ENCODE data around the gene CKAP2. TPM values are rescaled to one million over a fixed set of nuclear protein-coding genes. Genes with fewer than 3 reads are reported as not detected.

Gene CKAP2
- total RNA-seq, 1 donor from 2014 or later = 49.4 TPM

DNA sequence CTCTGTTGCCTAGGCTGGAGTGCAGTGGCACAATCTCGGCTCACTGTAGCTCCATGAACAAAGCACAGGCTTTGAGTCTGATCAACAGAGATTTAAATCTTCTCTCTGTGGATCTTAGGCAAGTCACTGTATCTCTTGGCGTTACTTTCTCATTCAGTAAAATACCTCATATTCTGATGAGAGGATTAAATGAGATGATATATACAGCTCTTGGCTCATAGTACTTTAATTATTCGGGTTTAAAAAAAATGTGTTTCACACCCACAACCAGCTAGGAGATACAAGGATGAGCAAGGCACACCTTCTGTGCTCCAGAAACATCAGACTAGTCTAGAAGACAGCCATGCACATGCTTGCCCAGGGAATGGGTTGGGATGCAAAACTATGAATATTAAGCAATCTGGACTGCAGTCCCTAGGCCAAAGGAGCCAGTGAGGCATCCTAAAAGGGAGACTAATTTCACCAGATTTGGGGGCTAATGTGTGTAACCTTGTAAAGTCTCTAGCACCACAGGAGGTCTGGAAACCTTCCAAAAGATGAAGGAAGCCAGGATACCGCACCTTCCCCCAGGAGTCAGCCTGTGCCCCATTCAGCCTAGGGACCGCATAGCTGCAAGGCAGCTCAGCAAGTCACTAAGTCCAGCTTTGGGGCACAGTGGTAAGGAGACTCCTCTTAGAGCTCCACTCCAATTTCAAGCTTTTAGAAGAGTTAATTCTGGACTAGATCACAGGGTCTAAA, 7.3 kb upstream of the CKAP2 start:
- no peaks in the 10 kb centered on the region for H3K9me3 Mint-ChIP-seq (ENCODE audit: low read depth)
- no peak overlapping the region for H3K27ac Mint-ChIP-seq
- peaks cover 14% of the 10 kb centered on the region for H3K4me1 Mint-ChIP-seq (ENCODE audit: low read depth)
- DNase-seq (ENCODE audit: low spot score, unreplicated experiment) = no peak
- H3K4me3 Mint-ChIP-seq (ENCODE audit: low read depth) = no peak overlapping the region
- H3K36me3 Mint-ChIP-seq (ENCODE audit: insufficient read depth) = peaks cover 7% of the 10 kb centered on the region
- TF ChIP-seq, protein P1, sequence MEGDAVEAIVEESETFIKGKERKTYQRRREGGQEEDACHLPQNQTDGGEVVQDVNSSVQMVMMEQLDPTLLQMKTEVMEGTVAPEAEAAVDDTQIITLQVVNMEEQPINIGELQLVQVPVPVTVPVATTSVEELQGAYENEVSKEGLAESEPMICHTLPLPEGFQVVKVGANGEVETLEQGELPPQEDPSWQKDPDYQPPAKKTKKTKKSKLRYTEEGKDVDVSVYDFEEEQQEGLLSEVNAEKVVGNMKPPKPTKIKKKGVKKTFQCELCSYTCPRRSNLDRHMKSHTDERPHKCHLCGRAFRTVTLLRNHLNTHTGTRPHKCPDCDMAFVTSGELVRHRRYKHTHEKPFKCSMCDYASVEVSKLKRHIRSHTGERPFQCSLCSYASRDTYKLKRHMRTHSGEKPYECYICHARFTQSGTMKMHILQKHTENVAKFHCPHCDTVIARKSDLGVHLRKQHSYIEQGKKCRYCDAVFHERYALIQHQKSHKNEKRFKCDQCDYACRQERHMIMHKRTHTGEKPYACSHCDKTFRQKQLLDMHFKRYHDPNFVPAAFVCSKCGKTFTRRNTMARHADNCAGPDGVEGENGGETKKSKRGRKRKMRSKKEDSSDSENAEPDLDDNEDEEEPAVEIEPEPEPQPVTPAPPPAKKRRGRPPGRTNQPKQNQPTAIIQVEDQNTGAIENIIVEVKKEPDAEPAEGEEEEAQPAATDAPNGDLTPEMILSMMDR (IDR thresholded peaks at IDR 0.05; ENCODE audit: unreplicated experiment) = no peak
- no peaks in the 10 kb centered on the region for H3K27me3 Mint-ChIP-seq

DNA sequence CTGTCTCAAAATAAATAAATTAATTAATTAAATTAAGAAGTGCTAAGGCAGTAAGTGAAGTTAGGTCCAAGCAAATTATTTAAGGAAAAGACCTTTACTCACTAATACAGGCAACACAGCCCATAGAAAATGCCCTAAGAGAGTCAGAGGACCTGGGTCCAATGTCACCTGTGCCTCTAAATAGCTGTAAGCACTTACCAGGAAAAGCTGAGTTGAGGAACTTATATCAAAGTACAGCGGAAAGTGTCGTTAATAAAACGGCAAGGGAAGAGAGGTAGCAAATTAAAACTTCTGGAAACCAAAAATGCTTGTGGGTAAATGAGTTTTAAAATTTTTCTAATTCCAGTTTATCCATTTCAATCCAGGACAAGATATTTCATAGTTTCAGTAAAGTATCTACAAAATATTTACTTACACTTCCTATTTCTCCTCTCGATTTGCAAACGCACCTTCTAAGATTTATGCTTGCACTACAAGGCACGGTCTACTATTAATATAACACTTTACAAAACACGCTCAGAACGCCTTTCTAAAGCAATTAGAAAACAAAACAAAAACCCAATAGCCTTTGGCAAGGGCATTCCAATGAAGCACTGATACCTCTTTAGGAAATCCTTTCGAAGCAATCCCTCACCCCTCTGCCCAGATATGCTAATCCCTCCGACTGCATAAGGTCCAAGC, 5.8 kb upstream of the CKAP2 start:
- TF ChIP-seq, protein P1 (IDR thresholded peaks at IDR 0.05; ENCODE audit: unreplicated experiment) = no peak
- Mint-ChIP-seq H3K4me1 (ENCODE audit: low read depth) (peaks cover 25% of the 10 kb centered on the region), H3K4me3 (ENCODE audit: low read depth) (peak overlapping the region; percentile 91), H3K27me3 (no peaks in the 10 kb centered on the region), H3K9me3 (ENCODE audit: low read depth) (no peaks in the 10 kb centered on the region), H3K36me3 (ENCODE audit: insufficient read depth) (peaks cover 7% of the 10 kb centered on the region), H3K27ac (peak overlapping the region; percentile 97)
- no peak for DNase-seq (ENCODE audit: low spot score, unreplicated experiment)

DNA sequence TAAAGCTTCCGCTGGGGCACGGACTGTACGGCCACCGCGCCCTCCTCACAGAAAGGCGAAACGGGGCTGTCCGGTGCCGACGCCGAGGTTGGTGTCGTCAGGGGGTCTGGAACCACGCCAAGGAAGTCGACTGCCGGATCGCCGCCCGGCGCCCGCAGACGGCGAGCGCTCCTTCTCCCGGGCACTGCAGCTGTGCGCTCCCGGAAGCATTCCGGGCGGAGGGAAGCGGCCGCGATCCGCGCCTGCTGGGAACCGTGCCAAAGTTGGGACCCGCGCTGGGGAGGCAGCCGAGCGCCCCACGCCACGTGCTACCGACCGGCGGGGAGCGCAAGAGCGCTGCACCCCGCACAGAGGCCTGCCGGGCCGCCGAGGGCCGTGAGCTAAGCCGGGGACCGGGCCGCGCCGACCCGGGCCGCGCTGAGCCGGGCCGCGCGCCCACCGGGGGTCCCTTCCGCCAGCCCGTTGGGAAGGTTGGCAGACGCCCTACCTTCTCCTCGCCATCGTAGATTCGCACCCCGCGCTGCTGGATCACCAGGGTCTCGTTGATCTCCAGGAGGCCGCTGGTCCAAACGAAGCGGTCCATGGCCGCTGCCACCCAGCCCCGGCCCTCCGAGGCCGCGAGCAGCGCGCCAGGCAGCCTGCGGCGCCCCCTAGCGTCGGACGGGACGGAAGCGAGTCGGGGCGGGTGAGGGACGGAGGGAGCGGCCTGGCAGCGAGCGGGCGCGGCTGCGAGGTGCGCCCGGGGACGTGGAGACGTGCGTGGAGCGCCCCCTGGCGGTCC, 5.1 kb upstream of the CKAP2 start, which contains the start of gene VPS36:
TSS of gene VPS36 (minus strand) at position 623 of the 781 bp plus-strand sequence. CDS start at position 583, 40 bp downstream.
- H3K27ac Mint-ChIP-seq = peak within 1 kb of the TSS; percentile 97

DNA sequence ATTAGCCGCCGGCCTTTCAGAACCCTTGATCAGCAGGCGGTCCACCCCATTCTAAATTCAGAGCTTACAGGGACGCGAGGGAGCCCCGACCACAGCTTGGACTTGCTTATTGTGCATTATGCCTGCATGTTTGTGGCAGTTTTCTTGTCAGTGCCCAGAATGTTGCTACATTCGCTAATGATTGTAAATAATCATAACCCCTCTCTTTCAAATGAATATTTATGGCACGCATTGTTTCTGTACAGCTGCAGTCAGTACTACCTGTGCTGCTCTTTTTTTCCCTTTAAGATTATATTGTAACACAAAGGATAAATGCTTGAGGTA, 4.5 kb upstream of the CKAP2 start:
- peak overlapping the region; percentile 78 for H3K4me3 Mint-ChIP-seq (ENCODE audit: low read depth)
- H3K4me1 Mint-ChIP-seq (ENCODE audit: low read depth) = peaks cover 28% of the 10 kb centered on the region
- H3K36me3 Mint-ChIP-seq (ENCODE audit: insufficient read depth) = no peaks in the 10 kb centered on the region
- no peaks in the 10 kb centered on the region for H3K27me3 Mint-ChIP-seq
- no peak for DNase-seq (ENCODE audit: low spot score, unreplicated experiment)
- H3K27ac Mint-ChIP-seq = peak overlapping the region; percentile 96
- no peaks in the 10 kb centered on the region for H3K9me3 Mint-ChIP-seq (ENCODE audit: low read depth)
- TF ChIP-seq, protein P1 (IDR thresholded peaks at IDR 0.05; ENCODE audit: unreplicated experiment) = no peak

More for the DNA sequence above, 5.1 kb upstream of the CKAP2 start, which contains the start of gene VPS36:
- Mint-ChIP-seq H3K4me3 (ENCODE audit: low read depth) (peak within 1 kb of the TSS; percentile 91), H3K27me3 (no peaks in the 10 kb centered on the region), H3K4me1 (ENCODE audit: low read depth) (peaks cover 28% of the 10 kb centered on the region), H3K36me3 (ENCODE audit: insufficient read depth) (peaks cover 1% of the 10 kb centered on the region), H3K9me3 (ENCODE audit: low read depth) (no peaks in the 10 kb centered on the region)
- TF ChIP-seq, protein P1 (IDR thresholded peaks at IDR 0.05; ENCODE audit: unreplicated experiment) = peak; percentile 100
- peak; percentile 99 for DNase-seq (ENCODE audit: low spot score, unreplicated experiment)

Data from progenitor cell of endocrine pancreas (in vitro differentiated cells).